C4-2B (cell line): ENCODE measurements around the gene COL4A1.

Experiments used
- H3K27ac ChIP-seq: fragments of 450-650 bp; 2 replicates; pipeline ENCODE4 v1.5.1; 2017
- CTCF ChIP-seq: fragments of 450-650 bp; conservative IDR thresholded peaks from 2 replicates; pipeline ENCODE4 v1.5.1; 2017; ENCODE audit warnings: mild to moderate bottlenecking
- ZFX ChIP-seq: fragments of 450-650 bp; IDR thresholded peaks from 2 replicates; pipeline ENCODE4 v1.6.1; 2017

Gene COL4A1

GRCh38 chr13:110136660-110137585 lies 170.0 kb downstream of the COL4A1 start:
- no peak for TF ChIP-seq CTCF
- TF ChIP-seq ZFX = no peak
- H3K27ac ChIP-seq = no peak overlapping the region

DNA sequence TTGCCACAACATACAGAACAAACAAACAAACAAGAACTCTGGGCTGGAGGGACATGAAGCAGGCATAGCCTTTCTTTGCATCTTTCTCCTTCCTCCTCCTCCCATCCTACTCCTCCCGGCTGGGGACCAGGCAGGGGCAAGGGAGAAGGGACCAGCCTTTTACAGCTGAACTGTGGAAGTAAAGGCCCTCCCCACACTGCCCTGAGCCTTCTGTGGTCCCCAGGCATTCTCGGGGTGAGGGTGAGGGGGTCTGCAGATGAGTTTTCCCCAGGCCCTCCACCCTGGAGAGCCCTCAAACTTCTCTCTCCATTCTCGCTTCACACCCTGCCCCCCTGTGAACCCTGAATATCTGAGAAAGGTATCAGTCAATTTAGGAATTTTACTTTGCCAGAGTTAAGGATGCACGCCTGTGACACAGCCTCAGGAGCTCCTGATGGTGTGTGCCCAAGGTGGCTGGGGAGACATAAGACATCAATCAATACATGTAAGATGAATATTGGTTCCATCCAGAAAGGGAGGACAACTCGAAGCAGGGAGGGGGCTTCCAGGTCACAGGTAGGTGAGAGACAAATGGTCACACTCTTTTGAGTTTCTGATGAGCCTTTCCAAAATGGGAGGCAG lies 170.9 kb downstream of the COL4A1 start:
- TF ChIP-seq ZFX (no peak), CTCF (no peak)
- H3K27ac ChIP-seq = no peak overlapping the region

GRCh38 chr13:110134801-110135200 lies 172.2 kb downstream of the COL4A1 start:
- TF ChIP-seq ZFX (no peak), CTCF (no peak)
- no peak overlapping the region for H3K27ac ChIP-seq

GRCh38 chr13:110133425-110134235 lies 173.3 kb downstream of the COL4A1 start:
- no peak overlapping the region for H3K27ac ChIP-seq
- TF ChIP-seq ZFX (no peak), CTCF (no peak)

DNA sequence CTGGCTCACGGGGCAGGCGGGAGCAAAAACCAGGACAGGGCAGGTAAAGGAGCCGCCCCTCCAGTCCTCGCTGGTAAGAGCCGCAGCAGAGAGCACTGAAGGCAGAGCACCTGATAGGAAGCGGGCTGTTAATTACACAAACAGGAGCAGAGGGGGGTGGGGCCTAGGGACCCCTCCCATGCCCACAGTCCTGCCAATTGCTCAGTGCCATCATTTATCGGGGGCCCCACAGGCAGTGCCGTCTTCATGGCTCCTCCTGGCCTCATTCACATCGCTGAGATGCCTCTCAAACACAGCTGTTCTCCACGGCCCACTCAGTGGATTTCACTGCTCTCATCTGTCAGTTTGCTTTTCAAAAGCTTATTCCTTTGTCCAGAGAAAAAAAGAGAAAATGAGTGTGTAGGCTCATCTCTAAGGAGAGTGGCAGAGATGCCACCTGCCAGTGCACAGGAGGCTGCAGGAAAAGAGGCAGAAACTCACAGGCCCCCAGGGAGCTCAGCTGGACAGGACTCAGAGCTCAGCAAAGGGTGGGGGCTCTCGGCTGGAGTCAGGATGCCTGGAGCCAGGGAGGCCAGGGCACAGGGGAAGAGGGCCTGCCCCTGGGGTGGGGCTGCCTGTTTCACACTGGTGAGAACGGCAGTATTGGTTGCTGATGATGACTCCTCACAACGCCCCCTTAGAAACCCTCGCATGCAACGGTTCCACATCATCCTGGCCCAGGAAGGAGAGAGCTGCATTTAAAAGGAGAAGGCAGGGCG lies 174.6 kb downstream of the COL4A1 start:
- H3K27ac ChIP-seq = no peak overlapping the region
- no peak for TF ChIP-seq ZFX
- no peak for TF ChIP-seq CTCF

GRCh38 chr13:110131424-110131823 lies 175.5 kb downstream of the COL4A1 start:
- TF ChIP-seq ZFX = no peak
- H3K27ac ChIP-seq = no peak overlapping the region

GRCh38 chr13:110130431-110130830 lies 176.5 kb downstream of the COL4A1 start:
- no peak overlapping the region for H3K27ac ChIP-seq

More at GRCh38 chr13:110130431-110130830, 176.5 kb downstream of the COL4A1 start:
- TF ChIP-seq CTCF (no peak), ZFX (no peak)
